Activated CD8-positive, alpha-beta T cell treated with anti-CD3 and anti-CD28 coated beads for 36 hours (primary cell): ENCODE results near the gene CCDC92. TPM values are rescaled to one million over a fixed set of nuclear protein-coding genes. Genes with fewer than 3 reads are reported as not detected.

ENCODE experiments used
- ATAC-seq: fragments of 200-7000 bp; cut with Tn5 transposase; one replicate; pipeline ENCODE4 v1.10.0; 2021; ENCODE audit warnings: mild to moderate bottlenecking, moderate library complexity
- CTCF ChIA-PET: fragments of 350-600 bp; sonication (Branson Sonifier 250); formaldehyde crosslinking; loops from one replicate; lab custom pipeline; 2021; ENCODE audit warnings: antibody characterized with exemption; lab: Charles Lee
- POLR2A ChIA-PET: fragments of 350-600 bp; sonication (Branson Sonifier 250); formaldehyde crosslinking; loops from one replicate; lab custom pipeline; 2021; ENCODE audit warnings: antibody characterized with exemption; lab: Charles Lee
- DNase-seq: peaks from one replicate; pipeline ENCODE4 v3.0.0-alpha.2; 2020
- H3K27ac Mint-ChIP-seq: one replicate; pipeline ENCODE4 v1.8.0; 2021; ENCODE audit warnings: mild to moderate bottlenecking, mixed read lengths
- H3K27me3 Mint-ChIP-seq: one replicate; pipeline ENCODE4 v1.8.0; 2021; ENCODE audit warnings: mixed read lengths
- H3K36me3 Mint-ChIP-seq: one replicate; pipeline ENCODE4 v1.8.0; 2021; ENCODE audit warnings: low read depth, mixed read lengths
- H3K4me1 Mint-ChIP-seq: one replicate; pipeline ENCODE4 v1.8.0; 2021; ENCODE audit warnings: low read depth, mixed read lengths
- H3K4me3 Mint-ChIP-seq: one replicate; pipeline ENCODE4 v1.8.0; 2021; ENCODE audit warnings: mild to moderate bottlenecking, moderate library complexity, mixed read lengths
- H3K9me3 Mint-ChIP-seq: one replicate; pipeline ENCODE4 v1.8.0; 2021; ENCODE audit warnings: mixed read lengths
- CTCF ChIP-seq: fragments of 200-600 bp; IDR thresholded peaks from one replicate; pipeline ENCODE4 v1.8.0; 2022; ENCODE audit warnings: antibody characterized with exemption, mild to moderate bottlenecking
- intact Hi-C: fragments of 100-400 bp; cut with micrococcal nuclease; formaldehyde crosslinking; loops from one replicate; pipeline ENCODE4 v1.10.0; 2022
- total RNA-seq, 2 experiments: library from RNA; stranded (reverse); gene quantifications; one replicate each; pipeline ENCODE4 v1.2.3, GENCODE V29; 2021

Gene CCDC92
- total RNA-seq, 2 experiments from 2014 or later: 4.0 to 6.2 TPM

- Mint-ChIP-seq H3K9me3 (no peaks in the 10 kb centered on the region), H3K27me3 (peaks cover 3% of the 10 kb centered on the region), H3K4me1 (peaks cover 37% of the 10 kb centered on the region), H3K4me3 (no peak overlapping the region), H3K27ac (no peak overlapping the region), H3K36me3 (no peaks in the 10 kb centered on the region)
- ATAC-seq (no peak), DNase-seq (no peak)
- POLR2A ChIA-PET: interaction anchor here (0.7 kb wide), 1 partner anchor 10 kb away, joined by 3 read pairs; no protein-coding TSS in a partner anchor
- intact Hi-C loops: no loop called here
- no peak for TF ChIP-seq CTCF
- CTCF ChIA-PET: interaction anchor here (1.0 to 1.4 kb wide), 2 partner anchors 30 to 49 kb away, joined by 3 to 4 read pairs; no protein-coding TSS in a partner anchor
Observed at GRCh38 chr12:123934829-123935228, 37.8 kb downstream of the CCDC92 start.

- peaks cover 3% of the 10 kb centered on the region for H3K27me3 Mint-ChIP-seq
- POLR2A ChIA-PET: interaction anchor here (0.7 kb wide), 1 partner anchor 9 kb away, joined by 3 read pairs; no protein-coding TSS in a partner anchor
- no peak overlapping the region for H3K27ac Mint-ChIP-seq
- CTCF ChIA-PET: interaction anchor here (1.0 to 1.6 kb wide), 3 partner anchors 29 to 50 kb away, joined by 3 to 4 read pairs (median 4); no protein-coding TSS in a partner anchor
- H3K9me3 Mint-ChIP-seq: no peaks in the 10 kb centered on the region
- intact Hi-C loops: no loop called here
- no peaks in the 10 kb centered on the region for H3K36me3 Mint-ChIP-seq
- no peak for TF ChIP-seq CTCF
- no peak overlapping the region for H3K4me3 Mint-ChIP-seq
- DNase-seq (no peak), ATAC-seq (no peak)
- peaks cover 37% of the 10 kb centered on the region for H3K4me1 Mint-ChIP-seq
Observed at GRCh38 chr12:123934016-123934620, 38.5 kb downstream of the CCDC92 start.

DNA sequence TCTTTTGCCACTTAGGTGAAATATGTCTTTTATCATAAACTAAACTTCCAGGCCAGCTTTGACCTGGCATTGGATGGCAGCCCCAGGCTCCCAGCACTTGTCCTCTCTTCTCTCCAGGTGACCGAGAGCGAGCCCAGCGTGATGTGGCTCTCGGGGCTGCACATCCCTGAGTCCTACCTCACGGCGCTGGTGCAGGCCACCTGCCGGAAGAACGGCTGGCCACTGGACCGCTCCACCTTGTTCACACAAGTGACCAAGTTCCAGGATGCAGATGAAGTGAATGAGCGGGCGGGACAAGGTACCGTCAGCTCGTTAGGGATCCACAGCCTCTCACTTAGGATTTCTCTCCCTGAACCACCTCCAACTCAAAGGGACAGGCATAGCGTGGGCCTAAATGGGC, 39.4 kb downstream of the CCDC92 start:
- TF ChIP-seq CTCF: no peak
- no peak for DNase-seq
- intact Hi-C loops: no loop called here
- Mint-ChIP-seq H3K4me1 (peaks cover 28% of the 10 kb centered on the region), H3K27me3 (peaks cover 3% of the 10 kb centered on the region), H3K27ac (no peak overlapping the region), H3K4me3 (no peak overlapping the region), H3K9me3 (no peaks in the 10 kb centered on the region), H3K36me3 (no peaks in the 10 kb centered on the region)
- ChIA-PET CTCF (interaction anchor here (1.6 kb wide), 1 partner anchor 28 kb away, joined by 4 read pairs; no protein-coding TSS in a partner anchor), POLR2A (interaction anchor here (1.3 kb wide), 1 partner anchor 42 kb away, joined by 4 read pairs; no protein-coding TSS in a partner anchor)
- ATAC-seq: no peak

DNA sequence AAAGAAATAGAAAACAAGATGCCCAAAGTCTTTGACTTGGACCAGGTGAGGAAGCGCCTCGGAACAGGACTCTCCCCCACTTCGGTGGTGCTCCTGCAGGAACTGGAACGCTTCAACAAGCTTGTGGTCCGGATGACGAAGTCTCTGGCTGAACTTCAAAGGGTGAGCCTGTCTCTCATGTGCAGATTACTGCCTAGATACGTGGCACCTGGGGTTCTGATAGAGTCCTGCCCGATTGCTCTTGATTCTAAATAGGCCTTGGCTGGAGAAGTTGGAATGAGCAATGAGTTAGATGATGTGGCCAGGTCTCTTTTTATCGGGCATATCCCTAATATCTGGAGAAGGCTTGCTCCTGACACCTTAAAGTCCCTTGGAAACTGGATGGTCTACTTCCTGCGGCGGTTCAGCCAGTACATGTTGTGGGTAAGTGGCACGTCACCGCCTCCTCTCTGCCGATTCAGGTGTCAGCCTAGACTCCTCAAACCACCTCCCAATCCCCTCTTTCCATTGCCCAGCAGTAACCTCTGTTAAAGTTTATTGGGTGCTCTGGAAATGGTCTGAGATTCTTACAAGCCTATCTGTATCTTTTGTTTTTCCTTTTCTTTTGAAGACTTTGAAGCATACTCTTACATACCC, 40.8 kb downstream of the CCDC92 start:
- Mint-ChIP-seq H3K4me1 (peaks cover 17% of the 10 kb centered on the region), H3K27ac (no peak overlapping the region), H3K36me3 (no peaks in the 10 kb centered on the region), H3K27me3 (peaks cover 3% of the 10 kb centered on the region), H3K4me3 (peak overlapping the region; percentile 0), H3K9me3 (no peaks in the 10 kb centered on the region)
- no peak for TF ChIP-seq CTCF
- POLR2A ChIA-PET: interaction anchor here (0.9 kb wide), 1 partner anchor 237 kb away, joined by 3 read pairs; no protein-coding TSS in a partner anchor
- ATAC-seq (peak; percentile 80), DNase-seq (peak; percentile 61)
- CTCF ChIA-PET: no interaction called here
- intact Hi-C loops: no loop called here
